Calu3 (cell line): ENCODE data around the gene PICALM. TPM values are rescaled to one million over a fixed set of nuclear protein-coding genes. Genes with fewer than 3 reads are reported as not detected.

Experiments used
- BruUV-seq: library from RNA; stranded (reverse); fragments of 400-500 nt; replicated peaks from 2 replicates; lab custom pipeline; 2021; lab: Mats Ljungman, UMichigan
- CTCF ChIA-PET: fragments of 300-600 bp; sonication (Branson Sonifier 250); formaldehyde crosslinking; loops from one replicate; lab custom pipeline; 2022; ENCODE audit warnings: antibody characterized with exemption; lab: Charles Lee
- DNase-seq: peaks from one replicate; pipeline ENCODE4 v3.0.0; 2022
- H3K27ac Mint-ChIP-seq: one replicate; pipeline ENCODE4 v1.8.0; 2022; ENCODE audit warnings: mixed read lengths; ENCODE audit not compliant: unreplicated experiment
- H3K27me3 Mint-ChIP-seq: one replicate; pipeline ENCODE4 v1.8.0; 2022; ENCODE audit warnings: mixed read lengths; ENCODE audit not compliant: unreplicated experiment
- H3K36me3 Mint-ChIP-seq: one replicate; pipeline ENCODE4 v1.8.0; 2022; ENCODE audit warnings: mild to moderate bottlenecking, moderate library complexity, mixed read lengths; ENCODE audit not compliant: insufficient read depth, unreplicated experiment
- H3K4me1 Mint-ChIP-seq: one replicate; pipeline ENCODE4 v1.8.0; 2022; ENCODE audit warnings: mild to moderate bottlenecking, low read depth, mixed read lengths; ENCODE audit not compliant: unreplicated experiment
- H3K4me3 Mint-ChIP-seq: one replicate; pipeline ENCODE4 v1.8.0; 2022; ENCODE audit warnings: mild to moderate bottlenecking, low read depth, moderate library complexity, mixed read lengths; ENCODE audit not compliant: unreplicated experiment
- H3K9me3 Mint-ChIP-seq: one replicate; pipeline ENCODE4 v1.8.0; 2022; ENCODE audit warnings: low read depth, mixed read lengths; ENCODE audit not compliant: unreplicated experiment
- intact Hi-C: fragments of 100-400 bp; cut with micrococcal nuclease; formaldehyde crosslinking; loops from one replicate; pipeline ENCODE4 v1.10.0; 2022; ENCODE audit not compliant: unreplicated experiment
- total RNA-seq: library from RNA; stranded (reverse); gene quantifications from 2 replicates; pipeline ENCODE4 v1.2.3, GENCODE V29; 2022
- TF ChIP-seq, protein P1 (sequence below): fragments of 200-600 bp; IDR thresholded peaks from one replicate; pipeline ENCODE4 v1.8.0; 2022; ENCODE audit warnings: antibody characterized with exemption; ENCODE audit not compliant: unreplicated experiment

The PICALM gene
- total RNA-seq, 1 experiment from 2014 or later: 124 TPM

DNA sequence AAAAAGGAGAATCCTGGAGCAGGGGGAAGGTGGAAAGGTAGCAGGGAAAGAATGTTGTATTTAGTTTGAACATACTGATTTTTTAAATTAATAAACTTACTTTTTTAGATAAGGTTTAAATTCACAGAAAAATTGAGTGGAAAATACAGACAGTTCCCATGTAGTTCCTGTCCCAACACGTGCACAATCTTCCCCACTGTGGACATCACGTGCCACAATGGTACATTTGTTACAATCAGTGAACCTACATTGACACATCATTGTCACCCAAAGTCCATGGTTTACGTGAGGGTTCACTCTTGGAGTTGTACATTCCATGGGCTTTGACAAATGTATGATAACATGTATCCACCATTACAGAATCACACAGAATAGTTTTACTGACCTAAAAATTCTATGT, 10.5 kb upstream of the PICALM start:
- no peak for DNase-seq
- no TSS peak for BruUV-seq
- no peaks in the 10 kb centered on the region for H3K9me3 Mint-ChIP-seq
- TF ChIP-seq, protein P1, sequence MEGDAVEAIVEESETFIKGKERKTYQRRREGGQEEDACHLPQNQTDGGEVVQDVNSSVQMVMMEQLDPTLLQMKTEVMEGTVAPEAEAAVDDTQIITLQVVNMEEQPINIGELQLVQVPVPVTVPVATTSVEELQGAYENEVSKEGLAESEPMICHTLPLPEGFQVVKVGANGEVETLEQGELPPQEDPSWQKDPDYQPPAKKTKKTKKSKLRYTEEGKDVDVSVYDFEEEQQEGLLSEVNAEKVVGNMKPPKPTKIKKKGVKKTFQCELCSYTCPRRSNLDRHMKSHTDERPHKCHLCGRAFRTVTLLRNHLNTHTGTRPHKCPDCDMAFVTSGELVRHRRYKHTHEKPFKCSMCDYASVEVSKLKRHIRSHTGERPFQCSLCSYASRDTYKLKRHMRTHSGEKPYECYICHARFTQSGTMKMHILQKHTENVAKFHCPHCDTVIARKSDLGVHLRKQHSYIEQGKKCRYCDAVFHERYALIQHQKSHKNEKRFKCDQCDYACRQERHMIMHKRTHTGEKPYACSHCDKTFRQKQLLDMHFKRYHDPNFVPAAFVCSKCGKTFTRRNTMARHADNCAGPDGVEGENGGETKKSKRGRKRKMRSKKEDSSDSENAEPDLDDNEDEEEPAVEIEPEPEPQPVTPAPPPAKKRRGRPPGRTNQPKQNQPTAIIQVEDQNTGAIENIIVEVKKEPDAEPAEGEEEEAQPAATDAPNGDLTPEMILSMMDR: no peak
- no peak overlapping the region for H3K4me3 Mint-ChIP-seq
- H3K36me3 Mint-ChIP-seq: no peaks in the 10 kb centered on the region
- intact Hi-C loops: no loop called here
- H3K4me1 Mint-ChIP-seq: no peaks in the 10 kb centered on the region
- CTCF ChIA-PET: no interaction called here
- no peaks in the 10 kb centered on the region for H3K27me3 Mint-ChIP-seq
- H3K27ac Mint-ChIP-seq: no peak overlapping the region

DNA sequence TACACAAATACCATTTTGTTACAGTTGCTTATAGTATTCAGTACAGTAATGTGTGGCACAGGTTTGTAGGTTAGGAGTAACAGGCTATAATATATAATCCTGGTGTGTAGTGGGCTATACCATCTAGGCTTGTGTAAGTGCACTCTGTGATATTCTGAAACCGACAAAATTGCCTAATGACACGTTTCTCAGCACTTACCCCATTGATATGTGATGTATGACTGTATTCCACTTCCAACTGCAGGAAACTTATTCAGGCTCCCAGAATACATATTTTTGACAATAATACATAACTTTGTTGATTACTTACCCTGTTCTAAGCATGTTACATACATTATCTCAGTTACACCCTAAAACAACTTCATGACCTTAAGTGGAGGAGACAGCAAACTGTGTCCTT, 5.1 kb upstream of the PICALM start:
- CTCF ChIA-PET: no interaction called here
- intact Hi-C loops: no loop called here
- Mint-ChIP-seq H3K4me3 (no peak overlapping the region), H3K9me3 (no peaks in the 10 kb centered on the region), H3K27ac (no peak overlapping the region), H3K27me3 (no peaks in the 10 kb centered on the region), H3K4me1 (peaks cover 28% of the 10 kb centered on the region), H3K36me3 (peaks cover 13% of the 10 kb centered on the region)
- TF ChIP-seq, protein P1: no peak
- no peak for DNase-seq
- no TSS peak for BruUV-seq

DNA sequence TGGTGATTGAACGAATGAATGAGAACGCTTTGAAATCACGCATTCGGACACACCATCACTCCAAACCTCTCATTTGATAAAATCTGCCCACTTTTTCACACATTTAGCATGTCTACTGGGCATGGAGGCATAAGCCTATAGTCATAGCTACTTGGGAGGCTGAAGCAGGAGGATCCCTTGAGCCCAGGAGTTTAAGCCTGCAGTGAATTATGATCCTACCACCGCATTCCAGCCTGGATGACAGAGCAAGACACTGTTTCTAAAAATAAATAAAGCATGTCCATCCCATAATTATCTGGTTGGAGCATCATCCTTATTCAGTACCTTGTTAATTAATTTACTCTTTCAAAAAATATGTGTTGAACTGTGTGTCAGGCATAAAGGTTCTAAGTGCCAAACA, 3.3 kb upstream of the PICALM start:
- TF ChIP-seq, protein P1: no peak
- peak overlapping the region; percentile 99 for H3K27ac Mint-ChIP-seq
- BruUV-seq: no TSS peak
- CTCF ChIA-PET: no interaction called here
- no peaks in the 10 kb centered on the region for H3K9me3 Mint-ChIP-seq
- intact Hi-C loops: no loop called here
- peaks cover 30% of the 10 kb centered on the region for H3K36me3 Mint-ChIP-seq
- H3K4me1 Mint-ChIP-seq: peaks cover 28% of the 10 kb centered on the region
- H3K4me3 Mint-ChIP-seq: no peak overlapping the region
- no peak for DNase-seq
- H3K27me3 Mint-ChIP-seq: no peaks in the 10 kb centered on the region

DNA sequence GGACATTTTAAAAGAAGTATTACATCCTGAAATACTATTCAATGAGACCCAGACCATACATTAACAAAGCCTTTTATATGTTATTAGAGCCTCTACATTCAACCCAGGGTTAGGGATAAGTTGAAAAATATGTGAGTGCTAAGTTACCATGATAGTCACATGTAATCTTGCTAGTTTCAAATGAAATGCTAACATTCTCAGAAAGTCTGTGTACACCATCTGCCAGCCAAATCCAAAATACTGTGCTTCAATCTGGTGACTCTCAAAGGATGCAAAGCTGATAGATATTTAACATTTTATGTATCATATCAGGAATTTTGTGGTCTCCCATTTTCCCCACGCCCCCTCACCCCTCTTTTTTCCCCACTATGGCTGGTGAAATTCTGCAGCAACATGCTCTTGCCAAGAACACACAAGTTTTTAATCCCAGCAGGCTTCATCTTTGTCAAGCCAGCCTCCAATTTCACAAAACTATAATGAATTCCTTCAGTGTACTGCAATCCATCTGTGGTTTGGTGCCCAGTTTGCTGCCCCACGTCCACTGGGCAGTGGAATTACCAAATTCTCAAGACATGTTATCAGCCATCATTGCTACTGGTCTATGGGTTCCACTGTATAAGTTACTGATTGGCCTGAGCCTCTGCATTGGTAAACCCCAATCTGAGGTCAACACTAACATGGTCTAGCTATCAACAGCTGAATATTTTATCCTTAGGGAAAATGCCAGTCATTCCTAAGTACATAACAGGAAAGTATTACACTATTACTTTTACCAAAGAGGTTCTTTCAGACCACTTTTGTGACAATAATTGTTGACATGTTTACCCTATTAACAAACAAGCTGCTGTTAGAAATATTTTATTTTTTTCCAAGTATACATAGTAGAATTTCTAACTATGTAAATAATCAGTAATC, 1.5 kb upstream of the PICALM start:
- peak overlapping the region; percentile 99 for H3K27ac Mint-ChIP-seq
- no TSS peak for BruUV-seq
- peaks cover 28% of the 10 kb centered on the region for H3K4me1 Mint-ChIP-seq
- no peak for DNase-seq
- intact Hi-C loops: no loop called here
- H3K4me3 Mint-ChIP-seq: peak overlapping the region; percentile 99
- no peaks in the 10 kb centered on the region for H3K9me3 Mint-ChIP-seq
- H3K27me3 Mint-ChIP-seq: no peaks in the 10 kb centered on the region
- TF ChIP-seq, protein P1: no peak
- CTCF ChIA-PET: interaction anchor here (1.0 to 3.3 kb wide), 4 partner anchors 29 to 123 kb away, joined by 3 to 24 read pairs (median 11); no protein-coding TSS in a partner anchor
- H3K36me3 Mint-ChIP-seq: peaks cover 45% of the 10 kb centered on the region
